SK-N-SH (cell line): Measurements from ENCODE around the gene TMEM143. TPM values are rescaled to one million over a fixed set of nuclear protein-coding genes. Genes with fewer than 3 reads are reported as not detected.

Experiments
- CTCF ChIA-PET: fragments of 300-600, 350-600 bp; formaldehyde crosslinking; extraction: SDS; loops from one replicate; lab custom pipeline; 2021; lab: Yijun Ruan, JAX
- POLR2A ChIA-PET: fragments of 350-600 bp; sonication (Branson Sonifier 250); formaldehyde crosslinking; extraction: SDS; loops from one replicate; lab custom pipeline; 2020; ENCODE audit warnings: antibody characterized with exemption, inconsistent platforms; lab: Yijun Ruan, JAX
- DNase-seq: peaks from one replicate; pipeline ENCODE4 v3.0.0; 2012
- H2AFZ ChIP-seq: fragments of 200-600 bp; sonication (generic); 2 replicates; pipeline ENCODE4 v1.8.1; 2016; ENCODE audit warnings: antibody characterized with exemption, mild to moderate bottlenecking, low read depth
- H3F3A ChIP-seq: fragments of 200-600 bp; sonication (generic); replicated peaks from 2 replicates; pipeline ENCODE3; 2016; ENCODE audit warnings: antibody characterized with exemption, mild to moderate bottlenecking; ENCODE audit not compliant: insufficient read depth
- H3K27ac ChIP-seq, 2 experiments: fragments of 200-500 bp in 1 of 2; fragments of 200-600 bp in 1 of 2; sonication (Bioruptor generic) in 1 of 2; sonication (generic), shearing (Covaris generic) in 1 of 2; 2 replicates each; pipeline versions ENCODE4 v1.5.1 to v1.6.1; 2014 to 2016; ENCODE audit warnings: low read depth in 2 of 2, inconsistent platforms in 1 of 2, low read length in 1 of 2, mild to moderate bottlenecking in 1 of 2, mixed read lengths in 1 of 2
- H3K27me3 ChIP-seq: fragments of 200-600 bp; sonication (generic), shearing (Covaris generic); 2 replicates; pipeline ENCODE4 v1.6.1; 2016; ENCODE audit warnings: mixed run types; ENCODE audit not compliant: insufficient read depth
- H3K36me3 ChIP-seq, 2 experiments: fragments of 200-500 bp in 1 of 2; fragments of 200-600 bp in 1 of 2; sonication (Bioruptor generic) in 1 of 2; sonication (generic) in 1 of 2; replicated peaks in 1 of 2; 2 replicates each; pipeline versions ENCODE3 to v1.5.1; 2014 to 2016; ENCODE audit warnings: low read length in 1 of 2, mild to moderate bottlenecking in 1 of 2; ENCODE audit not compliant: insufficient read depth in 2 of 2, control insufficient read depth in 1 of 2
- H3K4me1 ChIP-seq, 2 experiments: fragments of 200-500 bp in 1 of 2; fragments of 200-600 bp in 1 of 2; sonication (Bioruptor generic) in 1 of 2; sonication (generic), shearing (Covaris generic) in 1 of 2; 2 replicates each; pipeline versions ENCODE4 v1.5.1 to v1.6.1; 2014 to 2016; ENCODE audit warnings: low read depth in 1 of 2, low read length in 1 of 2, mixed run types in 1 of 2; ENCODE audit not compliant: insufficient read depth in 2 of 2, control insufficient read depth in 1 of 2
- H3K4me2 ChIP-seq: fragments of 200-600 bp; sonication (generic), shearing (Covaris generic); 2 replicates; pipeline ENCODE4 v1.6.1; 2017; ENCODE audit warnings: mixed run types
- H3K4me3 ChIP-seq, 2 experiments: fragments of 200-500 bp in 1 of 2; fragments of 200-600 bp in 1 of 2; sonication (Bioruptor generic) in 1 of 2; sonication (generic), shearing (Covaris generic) in 1 of 2; 2 replicates each; pipeline versions ENCODE4 v1.5.1 to v1.8.1; 2014 to 2016; ENCODE audit warnings: low read depth in 2 of 2, inconsistent platforms in 1 of 2, low read length in 1 of 2, mild to moderate bottlenecking in 1 of 2, mixed read lengths in 1 of 2, moderate library complexity in 1 of 2
- H3K79me2 ChIP-seq: fragments of 200-600 bp; sonication (generic); 2 replicates; pipeline ENCODE4 v1.8.1; 2017; ENCODE audit warnings: mild to moderate bottlenecking; ENCODE audit not compliant: insufficient read depth
- H3K9ac ChIP-seq: fragments of 200-600 bp; sonication (generic); 2 replicates; pipeline ENCODE4 v1.6.1; 2017; ENCODE audit warnings: mixed run types
- H3K9me2 ChIP-seq: fragments of 200-600 bp; sonication (generic); 2 replicates; pipeline ENCODE4 v1.6.1; 2017; ENCODE audit warnings: mixed run types
- H3K9me3 ChIP-seq: fragments of 200-600 bp; sonication (generic); 2 replicates; pipeline ENCODE4 v1.6.1; 2017; ENCODE audit warnings: mixed run types, mild to moderate bottlenecking, moderate library complexity
- H4K20me1 ChIP-seq: fragments of 200-600 bp; sonication (generic); 2 replicates; pipeline ENCODE4 v1.6.1; 2017; ENCODE audit warnings: mild to moderate bottlenecking, mixed run types; ENCODE audit not compliant: insufficient read depth
- EZH2phosphoT487 ChIP-seq: fragments of 200-600 bp; sonication (generic); IDR thresholded peaks from 2 replicates; pipeline ENCODE4 v1.6.1; 2017; ENCODE audit warnings: low read depth, mixed run types, mild to moderate bottlenecking, antibody characterized with exemption, moderate library complexity, borderline replicate concordance
- FOXM1 ChIP-seq: IDR thresholded peaks from 2 replicates; pipeline ENCODE4 v1.4.0; 2012; ENCODE audit warnings: low read depth, mild to moderate bottlenecking
- GABPA ChIP-seq: IDR thresholded peaks from 2 replicates; pipeline ENCODE4 v1.4.0; 2012; ENCODE audit warnings: low read depth, mild to moderate bottlenecking
- MEF2A ChIP-seq: IDR thresholded peaks from 2 replicates; pipeline ENCODE4 v1.4.0; 2012; ENCODE audit warnings: low read depth, borderline replicate concordance
- MXI1 ChIP-seq: IDR thresholded peaks from 2 replicates; pipeline ENCODE4 v1.6.1; 2012; ENCODE audit warnings: mild to moderate bottlenecking, low read depth, low read length, improper control_type of control experiment
- NRF1 ChIP-seq: IDR thresholded peaks from 2 replicates; pipeline ENCODE4 v1.6.1; 2012; ENCODE audit warnings: low read depth, mild to moderate bottlenecking, low read length
- PBX3 ChIP-seq: IDR thresholded peaks from 2 replicates; pipeline ENCODE4; 2012
- REST ChIP-seq: IDR thresholded peaks from 2 replicates; pipeline ENCODE4 v1.6.1; 2012; ENCODE audit warnings: mild to moderate bottlenecking, low read depth, low read length, moderate library complexity
- SIN3A ChIP-seq: IDR thresholded peaks from 2 replicates; pipeline ENCODE4 v1.6.1; 2012; ENCODE audit warnings: low read depth, mild to moderate bottlenecking, low read length, moderate library complexity, borderline replicate concordance
- WGBS: methylation state at CpG from one replicate; pipeline ENCODE4 v1.1.6; 2017; ENCODE audit warnings: low lambda C conversion rate; 5-methylcytosine and 5-hydroxymethylcytosine counted together
- polyA plus RNA-seq, 3 experiments: library from polyadenylated mRNA; depleted of rRNA; stranded (reverse); fragments of >200 nt; gene quantifications; 2 replicates each; pipeline ENCODE4 v1.2.3, GENCODE V29; 2012
- TF ChIP-seq, protein P1 (sequence below): fragments of 150-350 bp; IDR thresholded peaks from 2 replicates; pipeline ENCODE4 v1.6.1; 2017; ENCODE audit warnings: antibody characterized with exemption, low read length, low read depth, borderline replicate concordance

Gene TMEM143
- polyA plus RNA-seq, 1 of the 3 experiments (the other 2 are of a cell fraction): 21.9 TPM

DNA sequence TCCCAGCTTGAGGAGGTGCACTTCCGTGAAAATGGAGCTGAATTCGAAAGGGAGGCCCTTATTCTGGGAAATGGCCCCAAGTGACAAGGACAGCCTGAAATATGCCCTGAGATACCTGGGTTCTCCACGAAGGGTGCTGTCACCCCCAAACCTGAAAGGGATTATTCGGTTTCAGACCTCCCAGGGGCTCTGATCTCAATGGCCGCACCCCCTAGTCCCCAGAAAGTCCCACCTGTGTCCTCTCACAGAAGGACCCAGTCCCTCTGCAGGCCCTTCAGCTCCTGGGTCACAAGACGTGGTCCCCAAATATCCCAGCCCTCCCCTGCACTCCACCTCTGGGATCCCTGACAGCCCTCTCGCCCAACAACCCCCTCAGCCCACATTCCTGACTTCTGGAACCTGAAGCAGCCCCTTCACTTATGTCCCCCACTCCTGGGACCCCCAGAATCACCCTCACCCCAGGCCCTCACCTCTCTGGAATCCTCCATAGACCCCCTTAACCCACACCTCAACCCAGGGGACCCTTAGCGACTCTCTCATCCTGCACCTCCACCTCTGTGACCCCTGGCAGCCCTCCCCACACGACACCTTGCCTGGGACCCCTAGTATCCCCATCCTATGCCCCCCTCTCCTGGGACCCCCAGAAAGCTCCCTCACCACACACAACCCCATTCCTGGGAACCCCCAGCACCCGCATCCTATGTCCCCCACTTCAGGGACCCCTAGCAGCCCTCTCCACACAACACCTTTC, 1.0 kb upstream of the TMEM143 start:
- Histone ChIP-seq H3K9me3 (no peaks in the 10 kb centered on the region), H3K9me2 (no peaks in the 10 kb centered on the region), H3F3A (peaks cover 6% of the 10 kb centered on the region), H3K36me3 (no peaks in the 10 kb centered on the region), H3K9ac (peak overlapping the region; percentile 83; the same call in 1 of the 2 replicates), H3K4me2 (peak overlapping the region; percentile 67; the same call in 1 of the 2 replicates), H3K79me2 (no peaks in the 10 kb centered on the region), H2AFZ (peak overlapping the region; percentile 81), H3K27me3 (no peaks in the 10 kb centered on the region), H3K27ac (peak overlapping the region; percentile 40 to 74; a peak in 3 of 4 replicates), H4K20me1 (no peaks in the 10 kb centered on the region), H3K4me3 (peak overlapping the region in 1 of 2 experiments; percentile 62; a peak in 1 of 4 replicates), H3K4me1 (peaks cover 4 to 26% of the 10 kb centered on the region in 2 experiments; a peak in 1 of 4 replicates)
- whole genome bisulfite sequencing: 93% methylated on average over 10 of the region's 10 CpGs
- TF ChIP-seq MEF2A (no peak), GABPA (no peak), PBX3 (no peak), SIN3A (no peak), MXI1 (no peak), EZH2phosphoT487 (no peak), NRF1 (no peak), FOXM1 (no peak)
- TF ChIP-seq, protein P1, sequence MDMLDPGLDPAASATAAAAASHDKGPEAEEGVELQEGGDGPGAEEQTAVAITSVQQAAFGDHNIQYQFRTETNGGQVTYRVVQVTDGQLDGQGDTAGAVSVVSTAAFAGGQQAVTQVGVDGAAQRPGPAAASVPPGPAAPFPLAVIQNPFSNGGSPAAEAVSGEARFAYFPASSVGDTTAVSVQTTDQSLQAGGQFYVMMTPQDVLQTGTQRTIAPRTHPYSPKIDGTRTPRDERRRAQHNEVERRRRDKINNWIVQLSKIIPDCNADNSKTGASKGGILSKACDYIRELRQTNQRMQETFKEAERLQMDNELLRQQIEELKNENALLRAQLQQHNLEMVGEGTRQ: no peak
- POLR2A ChIA-PET: interaction anchor here (0.6 to 2.1 kb wide), 2 partner anchors 26 to 161 kb away, joined by 3 to 11 read pairs; partner anchors contain the start of gene KDELR1
- CTCF ChIA-PET: interaction anchor here (0.9 to 3.4 kb wide), 4 partner anchors 24 to 31 kb away, joined by 3 to 14 read pairs (median 4); partner anchors contain the start of genes GRIN2D and KDELR1
- no peak for DNase-seq

DNA sequence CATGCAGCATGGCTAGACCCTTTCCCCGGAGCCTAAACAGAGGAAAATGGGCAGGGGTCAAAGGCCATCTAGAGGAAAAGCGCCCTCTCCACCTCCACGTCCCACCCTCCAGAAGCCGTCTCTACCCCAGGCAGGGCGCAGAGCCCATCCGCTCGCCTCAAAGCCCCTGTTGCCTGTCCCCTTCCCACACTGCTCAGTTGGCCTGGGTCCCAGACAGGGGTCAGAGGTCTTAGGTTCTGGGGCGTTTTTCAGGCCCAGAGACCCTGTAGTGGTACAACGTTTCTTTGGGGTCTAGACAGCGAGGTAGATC, 285 bp downstream of the TMEM143 start:
- 1% methylated on average over 9 of the region's 10 CpGs for WGBS
- H3K27ac ChIP-seq: peak overlapping the region; percentile 74 to 85
- no peaks in the 10 kb centered on the region for H4K20me1 ChIP-seq
- H3K9me3 ChIP-seq: no peaks in the 10 kb centered on the region
- TF ChIP-seq REST (0 out of 2 replicates have a peak, but pooled peaks have one; percentile 1), GABPA (no peak)
- H3F3A ChIP-seq: peaks cover 6% of the 10 kb centered on the region
- ChIA-PET CTCF (interaction anchor here (0.7 to 3.4 kb wide), 7 partner anchors 8 to 82 kb away, joined by 3 to 14 read pairs (median 3); partner anchors contain the start of gene KDELR1), POLR2A (interaction anchor here (0.5 to 2.1 kb wide), 5 partner anchors 9 to 190 kb away, joined by 3 to 11 read pairs (median 5); partner anchors contain the start of gene KDELR1)
- H3K4me3 ChIP-seq: peak overlapping the region; percentile 62 to 80
- peak overlapping the region; percentile 78 for H2AFZ ChIP-seq
- DNase-seq: no peak
- no peaks in the 10 kb centered on the region for H3K36me3 ChIP-seq
- no peaks in the 10 kb centered on the region for H3K9me2 ChIP-seq
- H3K4me1 ChIP-seq: peaks cover 4 to 14% of the 10 kb centered on the region in 2 experiments; a peak in 1 of 4 replicates
- peak overlapping the region; percentile 98 for H3K4me2 ChIP-seq
- H3K79me2 ChIP-seq: no peaks in the 10 kb centered on the region
- no peaks in the 10 kb centered on the region for H3K27me3 ChIP-seq
- H3K9ac ChIP-seq: peak overlapping the region; percentile 83
